AG09309 (cell line): Measurements from ENCODE around the gene CHRND.

Experiments used
- DNase-seq: peaks from one replicate; pipeline ENCODE4 v3.0.0-alpha.2; 2010; ENCODE audit warnings: low read depth
- H3K4me3 ChIP-seq: 2 replicates; pipeline ENCODE4 v1.5.1; 2011; ENCODE audit warnings: mild to moderate bottlenecking, low read depth, low read length, moderate library complexity; ENCODE audit not compliant: control insufficient read depth
- CTCF ChIP-seq: IDR thresholded peaks from 2 replicates; pipeline ENCODE4 v1.5.1; 2011; ENCODE audit warnings: mild to moderate bottlenecking, low read depth, low read length, inconsistent platforms; ENCODE audit not compliant: insufficient read depth, control insufficient read depth; ENCODE audit errors: missing control alignments

CHRND gene

GRCh38 chr2:232515639-232516038 lies 10.3 kb upstream of the CHRND start:
- H3K4me3 ChIP-seq = no peak overlapping the region
- TF ChIP-seq CTCF = no peak
- no peak for DNase-seq

DNA sequence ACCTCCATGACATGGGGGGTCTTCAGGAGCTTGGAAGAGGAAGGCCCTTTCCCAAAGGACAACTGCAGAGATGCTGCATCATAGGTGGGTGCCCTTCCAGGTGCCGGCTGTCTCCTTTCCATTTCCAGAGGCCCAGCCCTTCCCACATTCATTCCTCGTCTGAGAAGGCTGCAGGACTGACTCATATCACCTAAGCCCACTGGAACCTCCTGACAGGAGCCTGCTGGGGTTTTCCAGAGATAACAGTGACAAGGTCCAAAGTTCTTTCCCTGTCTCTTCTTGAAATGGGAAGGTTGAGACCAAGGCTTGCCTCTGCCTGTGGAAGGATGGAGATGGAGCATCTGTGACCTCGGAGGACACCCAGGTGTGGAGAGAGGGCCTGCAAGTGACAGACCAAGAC lies 9.4 kb upstream of the CHRND start:
- no peak overlapping the region for H3K4me3 ChIP-seq
- DNase-seq = no peak
- no peak for TF ChIP-seq CTCF

DNA sequence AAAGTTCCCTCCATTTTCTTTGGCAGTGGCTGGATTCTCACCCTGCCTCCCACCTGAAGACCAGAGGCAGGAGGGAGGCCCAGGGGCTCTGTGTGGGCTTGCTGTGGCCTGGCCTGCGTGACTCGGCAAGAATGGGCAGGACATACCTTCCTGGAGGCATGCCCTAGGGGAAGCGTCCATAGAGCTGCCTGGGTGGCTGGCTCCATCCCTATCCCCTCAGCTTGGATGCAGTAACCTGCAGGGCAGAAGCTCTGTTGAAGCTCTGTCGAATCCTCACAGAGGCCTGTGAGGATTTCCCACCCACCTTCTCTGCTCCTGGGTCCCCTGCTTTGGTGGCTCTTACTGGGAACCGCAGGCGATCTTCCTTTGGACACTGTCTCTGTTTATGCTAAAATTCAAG lies 7.1 kb upstream of the CHRND start:
- no peak for TF ChIP-seq CTCF
- H3K4me3 ChIP-seq = no peak overlapping the region
- DNase-seq = no peak

- H3K4me3 ChIP-seq = no peak within 1 kb of the TSS
- TF ChIP-seq CTCF = no peak
- no peak for DNase-seq
Measured at GRCh38 chr2:232519581-232520438, 6.2 kb upstream of the CHRND start, which contains the start of gene PRSS56. Gene PRSS56, plus strand, starts transcription at chr2:232520388. Its CDS starts 211 bp downstream, at chr2:232520599.

- no peak overlapping the region for H3K4me3 ChIP-seq
- no peak for TF ChIP-seq CTCF
- DNase-seq = no peak
Measured at GRCh38 chr2:232520489-232520888, 5.5 kb upstream of the CHRND start.

- no peak for DNase-seq
- H3K4me3 ChIP-seq = no peak overlapping the region
- TF ChIP-seq CTCF = no peak
Measured at GRCh38 chr2:232521098-232521497, 4.9 kb upstream of the CHRND start.
